Measurements from ENCODE around the gene FOXA2.

FOXA2 gene

GRCh38 chr20:22583773-22584521, 425 bp downstream of the FOXA2 start:
- no peak for DNase-seq

GRCh38 chr20:22582964-22583772, 1.2 kb downstream of the FOXA2 start:
- no peak for DNase-seq

- DNase-seq: no peak
Observed at GRCh38 chr20:22582386-22582963, 1.9 kb downstream of the FOXA2 start.

- DNase-seq: no peak
Observed at GRCh38 chr20:22581437-22582385, 2.7 kb downstream of the FOXA2 start.

GRCh38 chr20:22579711-22580697, 4.4 kb downstream of the FOXA2 start:
- no peak for DNase-seq

GRCh38 chr20:22579119-22579427, 5.3 kb downstream of the FOXA2 start:
- DNase-seq: no peak

- no peak for DNase-seq
Observed at GRCh38 chr20:22578221-22579118, 5.9 kb downstream of the FOXA2 start.

- no peak for DNase-seq
Observed at GRCh38 chr20:22577515-22578220, 6.7 kb downstream of the FOXA2 start.

- no peak for DNase-seq
Observed at GRCh38 chr20:22576733-22577514, 7.4 kb downstream of the FOXA2 start.

GRCh38 chr20:22576273-22576672, 8.1 kb downstream of the FOXA2 start:
- no peak for DNase-seq

GRCh38 chr20:22575737-22576136, 8.6 kb downstream of the FOXA2 start:
- no peak for DNase-seq

GRCh38 chr20:22575087-22575721, 9.2 kb downstream of the FOXA2 start:
- DNase-seq: no peak

GRCh38 chr20:22574545-22575086, 9.8 kb downstream of the FOXA2 start:
- no peak for DNase-seq

GRCh38 chr20:22572491-22572890, 11.9 kb downstream of the FOXA2 start:
- no peak for DNase-seq

- DNase-seq: no peak
Observed at GRCh38 chr20:22572023-22572422, 12.3 kb downstream of the FOXA2 start.

GRCh38 chr20:22569353-22569752, 15.0 kb downstream of the FOXA2 start:
- no peak for DNase-seq

GRCh38 chr20:22568872-22569344, 15.5 kb downstream of the FOXA2 start:
- DNase-seq: no peak

Data from left hindlimb (tissue), 1 donor.